Stimulated activated memory B cell treated with anti-CD40 and anti-IgM and Interleukin-4, amounts not matched to agents 10 μg/mL and 1 μg/mL and 100 μg/mL, for 72 hours (primary cell): Measurements from ENCODE around the gene FSCN2.
"Not testable (repeated sequence)": the region's sequence is repeated elsewhere in the genome, so short reads cannot be mapped to it uniquely, and the experiment has no call there.

Experiments
- ATAC-seq: fragments of 150-1000 bp; cut with Tn5 transposase; 2 replicates; pipeline ENCODE4 v1.10.0; 2021
- H3K27ac Mint-ChIP-seq: one replicate; pipeline ENCODE4 v1.8.0; 2022; ENCODE audit warnings: mild to moderate bottlenecking, mixed read lengths
- H3K27me3 Mint-ChIP-seq: one replicate; pipeline ENCODE4 v1.8.0; 2022; ENCODE audit warnings: mixed read lengths
- H3K36me3 Mint-ChIP-seq: one replicate; pipeline ENCODE4 v1.8.0; 2022; ENCODE audit warnings: mixed read lengths
- H3K4me1 Mint-ChIP-seq: one replicate; pipeline ENCODE4 v1.8.0; 2022; ENCODE audit warnings: mixed read lengths
- H3K4me3 Mint-ChIP-seq: one replicate; pipeline ENCODE4 v1.8.0; 2022; ENCODE audit warnings: mild to moderate bottlenecking, moderate library complexity, mixed read lengths
- H3K9me3 Mint-ChIP-seq: one replicate; pipeline ENCODE4 v1.8.0; 2022; ENCODE audit warnings: mixed read lengths

The FSCN2 gene

DNA sequence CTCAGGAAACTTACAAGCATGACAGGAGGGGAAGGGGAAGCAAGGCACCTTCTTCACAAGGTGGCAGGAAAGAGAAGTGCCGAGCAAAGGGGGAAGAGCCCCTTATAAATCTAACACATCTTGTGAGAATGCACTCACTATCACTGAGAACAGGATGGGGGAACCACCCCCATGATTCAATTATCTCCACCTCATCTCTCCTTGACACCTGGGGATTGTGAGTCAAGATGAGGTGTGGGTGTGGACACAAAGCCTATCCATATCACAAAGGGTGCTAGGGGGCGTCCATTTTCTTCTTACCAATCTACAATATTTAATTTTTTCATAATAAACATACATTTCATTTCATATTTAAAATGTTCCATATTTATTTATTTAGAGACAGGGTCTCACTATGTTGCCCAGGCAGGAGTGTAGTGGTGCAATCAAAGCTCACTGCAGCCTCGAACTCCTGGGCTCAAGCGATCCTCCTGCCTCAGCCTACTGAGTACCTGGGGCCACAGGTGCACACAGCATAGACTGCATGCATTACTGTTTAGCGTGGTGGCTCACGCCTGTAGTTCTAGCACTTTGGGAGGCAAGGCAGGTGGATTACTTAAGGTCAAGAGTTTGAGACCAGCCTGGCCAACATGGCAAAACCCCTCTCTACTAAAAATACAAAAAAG lies 50.5 kb downstream of the FSCN2 start:
- no peak overlapping the region for H3K4me3 Mint-ChIP-seq
- H3K9me3 Mint-ChIP-seq = no peaks in the 10 kb centered on the region
- no peak for ATAC-seq
- peaks cover 69% of the 10 kb centered on the region for H3K36me3 Mint-ChIP-seq
- H3K27me3 Mint-ChIP-seq = no peaks in the 10 kb centered on the region
- H3K4me1 Mint-ChIP-seq = peaks cover 29% of the 10 kb centered on the region
- peak overlapping the region; percentile 40 for H3K27ac Mint-ChIP-seq

DNA sequence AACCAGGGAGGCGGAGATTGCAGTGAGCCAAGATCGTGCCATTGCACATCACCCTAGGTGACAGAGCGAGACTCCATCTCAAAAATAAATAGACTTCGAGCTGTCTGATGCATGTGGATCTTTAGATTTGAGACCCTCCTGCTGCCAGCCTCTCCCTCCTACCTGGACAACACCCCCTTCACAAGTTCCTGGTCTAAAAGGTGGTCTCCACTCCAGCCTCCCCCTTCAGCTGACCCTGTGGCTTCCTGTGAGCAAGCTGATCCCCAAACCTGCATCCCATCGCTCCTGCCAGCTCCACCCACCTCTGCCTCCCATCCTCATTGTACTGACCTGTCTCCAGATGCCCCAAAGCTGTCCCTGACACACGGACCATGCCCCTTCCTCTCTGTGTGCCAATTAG lies 51.1 kb downstream of the FSCN2 start:
- no peak for ATAC-seq
- H3K27me3 Mint-ChIP-seq = no peaks in the 10 kb centered on the region
- H3K27ac Mint-ChIP-seq = peak overlapping the region; percentile 58

DNA sequence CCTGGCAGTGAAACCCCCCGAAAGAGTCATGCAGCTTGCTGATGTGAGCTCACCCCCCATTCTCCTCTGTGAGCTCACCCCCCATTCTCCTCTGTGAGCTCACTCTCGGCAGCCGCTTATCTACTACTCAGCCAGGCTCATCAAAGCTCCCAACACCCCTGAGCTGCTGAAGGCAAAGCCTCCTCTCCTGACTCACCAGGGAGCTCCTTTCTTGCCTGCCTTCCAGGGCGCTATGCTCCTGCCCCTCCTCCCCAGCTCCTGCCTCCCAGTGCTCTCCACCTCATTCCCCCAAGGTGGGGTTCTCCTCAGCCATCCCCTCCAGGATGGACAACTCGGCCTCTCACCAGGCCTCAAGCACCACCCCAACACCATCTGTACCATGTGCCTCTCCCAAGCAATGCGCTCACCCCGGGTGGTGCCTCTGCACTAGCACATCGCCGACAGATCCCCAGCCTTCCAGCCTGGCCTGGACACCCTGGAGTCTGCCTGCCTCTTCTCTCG lies 51.7 kb downstream of the FSCN2 start:
- Mint-ChIP-seq H3K4me3 (no peak overlapping the region), H3K27ac (peak overlapping the region; percentile 58), H3K4me1 (peaks cover 29% of the 10 kb centered on the region), H3K9me3 (no peaks in the 10 kb centered on the region), H3K27me3 (no peaks in the 10 kb centered on the region), H3K36me3 (peaks cover 71% of the 10 kb centered on the region)
- no peak for ATAC-seq

More for the DNA sequence above, 51.1 kb downstream of the FSCN2 start:
- H3K4me1 Mint-ChIP-seq = peaks cover 29% of the 10 kb centered on the region
- peaks cover 69% of the 10 kb centered on the region for H3K36me3 Mint-ChIP-seq
- H3K4me3 Mint-ChIP-seq = no peak overlapping the region
- H3K9me3 Mint-ChIP-seq = no peaks in the 10 kb centered on the region

DNA sequence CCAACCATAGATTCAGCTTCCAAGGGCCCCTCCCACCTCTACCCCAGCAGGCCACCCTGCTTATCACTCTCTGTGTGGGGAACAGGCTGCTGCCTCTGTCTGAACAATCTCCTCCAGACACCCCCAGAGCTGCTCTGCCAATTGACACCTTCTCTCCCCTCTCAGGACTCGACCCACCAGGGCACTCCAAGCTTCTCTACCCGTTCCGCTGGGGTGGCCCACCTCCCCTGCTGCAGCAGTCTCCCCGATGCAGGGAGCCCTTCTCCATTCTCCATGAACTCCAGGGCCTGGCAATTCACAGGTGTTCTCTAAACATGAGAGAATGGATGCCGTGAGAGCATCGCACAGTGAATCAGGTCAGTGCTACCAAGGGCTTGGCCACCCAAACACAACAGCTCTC lies 52.3 kb downstream of the FSCN2 start:
- H3K27me3 Mint-ChIP-seq = no peaks in the 10 kb centered on the region
- H3K9me3 Mint-ChIP-seq = no peaks in the 10 kb centered on the region
- peaks cover 29% of the 10 kb centered on the region for H3K4me1 Mint-ChIP-seq
- peaks cover 75% of the 10 kb centered on the region for H3K36me3 Mint-ChIP-seq
- H3K4me3 Mint-ChIP-seq = no peak overlapping the region
- ATAC-seq = no peak
- no peak overlapping the region for H3K27ac Mint-ChIP-seq

DNA sequence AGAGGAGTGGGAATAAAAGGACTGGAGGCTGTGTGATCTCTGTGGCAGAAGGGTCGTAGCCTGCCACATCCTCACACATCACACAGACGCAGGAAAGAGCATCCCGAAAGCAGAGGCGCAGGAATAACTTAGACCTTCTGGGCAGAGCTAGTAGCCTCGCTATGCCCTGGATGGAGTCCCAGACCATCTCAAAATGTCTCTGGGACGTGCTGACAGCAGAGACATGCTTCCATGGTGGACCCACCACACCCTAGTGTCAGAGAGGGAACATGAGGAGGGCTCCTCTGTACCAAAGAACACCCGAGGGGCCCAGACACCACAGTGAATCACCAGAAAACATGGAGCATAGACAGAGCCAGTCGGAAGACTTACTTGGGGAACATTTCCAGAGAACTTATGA lies 53.6 kb downstream of the FSCN2 start:
- Mint-ChIP-seq H3K4me3 (no peak overlapping the region), H3K27me3 (no peaks in the 10 kb centered on the region), H3K9me3 (no peaks in the 10 kb centered on the region), H3K4me1 (peaks cover 29% of the 10 kb centered on the region), H3K27ac (no peak overlapping the region), H3K36me3 (peaks cover 80% of the 10 kb centered on the region)
- ATAC-seq = no peak

DNA sequence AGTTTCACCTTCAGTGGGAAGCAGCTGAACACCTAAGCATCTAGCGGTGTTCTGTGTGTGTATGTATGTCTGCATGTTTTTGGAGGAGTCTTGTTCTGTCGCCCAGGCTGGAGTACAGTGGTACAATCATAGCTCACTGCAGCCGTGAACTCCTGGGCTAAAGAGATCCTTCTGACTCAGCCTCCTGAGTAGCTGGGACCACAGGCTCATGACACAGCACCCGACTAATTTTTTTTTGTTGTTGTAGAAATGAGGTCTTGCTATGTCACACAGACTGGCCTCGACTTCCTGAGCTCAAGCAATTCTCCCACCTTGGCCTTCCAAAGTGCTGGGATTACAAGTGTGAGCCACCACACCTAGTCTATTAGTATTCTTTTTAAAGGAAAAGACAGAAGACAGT lies 54.2 kb downstream of the FSCN2 start:
- Mint-ChIP-seq H3K27me3 (no peaks in the 10 kb centered on the region), H3K4me1 (peaks cover 27% of the 10 kb centered on the region), H3K27ac (no peak overlapping the region), H3K36me3 (peaks cover 78% of the 10 kb centered on the region), H3K4me3 (no peak overlapping the region), H3K9me3 (no peaks in the 10 kb centered on the region)
- no peak for ATAC-seq

DNA sequence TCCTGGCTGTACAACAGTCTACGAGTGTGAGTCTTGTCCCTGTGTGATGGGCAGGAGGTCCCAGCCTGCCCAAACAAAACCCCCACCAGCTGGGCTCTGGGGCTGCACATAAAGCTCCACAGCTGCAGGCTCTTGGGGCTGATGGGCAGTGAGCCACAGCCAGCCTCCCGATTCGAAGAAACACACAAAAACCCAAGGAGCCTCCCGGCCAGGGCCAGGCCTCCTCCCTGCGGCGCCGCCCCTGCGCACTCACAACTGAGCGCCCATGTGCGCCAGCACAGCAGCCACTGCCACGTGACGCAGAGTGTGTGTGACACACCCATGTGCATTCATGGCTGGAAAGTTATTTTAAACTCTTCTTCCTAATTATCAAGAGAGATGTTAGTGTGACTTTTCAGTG lies 54.6 kb downstream of the FSCN2 start:
- Mint-ChIP-seq H3K27me3 (no peaks in the 10 kb centered on the region), H3K9me3 (no peaks in the 10 kb centered on the region), H3K4me1 (peaks cover 23% of the 10 kb centered on the region), H3K27ac (no peak overlapping the region), H3K36me3 (peaks cover 75% of the 10 kb centered on the region), H3K4me3 (no peak overlapping the region)
- ATAC-seq = no peak

DNA sequence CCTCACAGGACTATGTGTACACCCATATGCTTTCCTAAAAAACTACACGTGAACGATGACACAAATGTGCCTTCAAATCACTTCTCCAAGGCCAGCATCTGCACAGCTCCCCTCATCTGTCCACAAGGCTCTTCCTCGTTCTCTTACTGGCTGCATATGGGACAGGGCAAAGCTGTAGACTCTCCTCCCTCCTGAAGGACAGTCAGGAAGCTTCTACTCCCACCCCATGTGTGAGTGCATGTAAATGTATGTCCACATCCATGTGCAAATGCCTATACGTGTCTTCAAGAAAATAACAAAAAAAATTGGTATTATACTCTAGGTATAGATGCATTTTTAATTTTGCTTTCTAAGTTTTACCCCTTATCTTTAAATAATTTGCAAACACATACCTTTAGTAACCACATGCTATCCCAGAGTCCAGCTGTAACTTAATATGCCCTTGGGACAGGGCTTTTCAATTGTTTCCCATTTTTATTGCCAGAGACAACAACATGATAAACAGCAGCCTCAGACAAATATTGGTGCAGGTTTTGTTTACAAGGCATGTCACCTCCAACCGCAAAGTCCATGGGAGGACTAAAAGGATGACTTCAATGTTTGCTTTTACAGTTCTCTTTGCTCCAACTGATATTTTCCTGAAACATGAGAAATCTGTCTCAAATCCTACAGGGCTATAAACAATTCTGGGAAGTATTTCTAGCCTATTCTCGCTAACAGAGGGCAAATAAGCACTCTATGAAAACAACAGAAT lies 55.6 kb downstream of the FSCN2 start:
- H3K4me1 Mint-ChIP-seq = peaks cover 16% of the 10 kb centered on the region
- no peaks in the 10 kb centered on the region for H3K27me3 Mint-ChIP-seq
- no peak for ATAC-seq
- H3K36me3 Mint-ChIP-seq = peaks cover 76% of the 10 kb centered on the region
- no peak overlapping the region for H3K27ac Mint-ChIP-seq
- no peak overlapping the region for H3K4me3 Mint-ChIP-seq
- H3K9me3 Mint-ChIP-seq = no peaks in the 10 kb centered on the region

DNA sequence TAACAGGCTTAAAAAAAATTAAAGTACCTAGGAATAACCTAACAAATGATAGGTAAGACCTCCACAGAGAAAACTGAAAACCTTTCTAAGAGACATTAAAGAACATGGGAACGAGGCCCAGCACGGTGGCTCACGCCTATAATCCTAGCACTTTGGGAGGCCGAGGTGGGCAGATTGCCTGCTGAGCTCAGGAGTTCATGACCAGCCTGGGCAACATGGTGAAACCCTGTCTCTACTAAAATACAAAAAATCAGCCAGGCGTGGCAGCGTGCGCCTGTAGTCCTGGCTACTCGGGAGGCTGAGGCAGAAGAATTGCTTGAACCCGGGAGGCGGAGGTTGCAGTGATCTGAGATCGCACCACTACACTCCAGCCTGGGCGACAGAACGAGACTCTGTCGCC lies 56.6 kb downstream of the FSCN2 start:
- not testable (repeated sequence) for H3K27ac Mint-ChIP-seq, H3K27me3 Mint-ChIP-seq, H3K9me3 Mint-ChIP-seq, H3K4me3 Mint-ChIP-seq, ATAC-seq
- Mint-ChIP-seq H3K36me3 (peaks cover 80% of the 10 kb centered on the region), H3K4me1 (peaks cover 10% of the 10 kb centered on the region)

DNA sequence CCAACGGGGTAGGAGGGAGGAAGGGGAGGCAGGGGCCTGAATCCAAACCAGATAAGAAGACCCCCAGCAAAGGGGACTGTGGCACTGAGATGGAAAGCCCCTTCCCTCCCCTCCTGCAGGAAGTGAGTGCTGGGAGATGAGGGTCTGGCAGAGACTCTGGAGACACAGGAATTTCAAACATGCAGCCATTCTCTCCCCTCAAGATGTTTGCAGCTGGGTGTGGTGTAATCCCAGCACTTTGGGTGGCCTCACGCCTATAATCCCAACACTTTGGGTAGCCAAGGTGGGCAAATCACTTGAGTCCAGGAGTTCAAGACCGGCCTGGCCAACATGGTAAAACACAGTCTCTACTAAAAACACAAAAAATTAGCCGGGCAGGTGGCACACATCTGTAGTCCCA lies 57.9 kb downstream of the FSCN2 start:
- Mint-ChIP-seq H3K9me3 (no peaks in the 10 kb centered on the region), H3K4me3 (no peak overlapping the region), H3K27ac (no peak overlapping the region), H3K36me3 (peaks cover 73% of the 10 kb centered on the region), H3K4me1 (no peaks in the 10 kb centered on the region), H3K27me3 (no peaks in the 10 kb centered on the region)
- ATAC-seq = no peak
